Inflammatory macrophage (primary cell): Measurements from ENCODE around the gene CENPL.

Source experiments
- DNase-seq, 2 donors: peaks; one replicate each; pipeline ENCODE4 v3.0.0-alpha.2; 2020 to 2022

CENPL gene

DNA sequence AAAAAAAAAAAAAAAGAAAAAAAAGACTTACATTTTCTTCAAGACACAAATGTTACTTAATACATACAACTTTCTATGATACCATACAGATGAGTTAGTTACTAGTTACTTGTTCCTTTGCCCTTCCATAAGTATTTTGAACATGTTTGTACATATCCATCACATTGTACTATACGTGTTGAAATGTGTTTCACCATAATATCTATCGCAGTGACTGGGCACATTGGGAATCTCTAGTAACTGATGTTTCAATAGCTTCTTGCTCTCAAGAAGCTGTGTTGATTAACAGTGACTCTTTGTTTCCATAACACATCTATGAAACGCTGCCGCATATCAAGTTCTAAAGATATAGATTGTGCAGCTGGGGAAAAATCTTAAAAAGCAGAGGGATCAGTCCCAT, 67.0 kb downstream of the CENPL start:
- no peak for DNase-seq

DNA sequence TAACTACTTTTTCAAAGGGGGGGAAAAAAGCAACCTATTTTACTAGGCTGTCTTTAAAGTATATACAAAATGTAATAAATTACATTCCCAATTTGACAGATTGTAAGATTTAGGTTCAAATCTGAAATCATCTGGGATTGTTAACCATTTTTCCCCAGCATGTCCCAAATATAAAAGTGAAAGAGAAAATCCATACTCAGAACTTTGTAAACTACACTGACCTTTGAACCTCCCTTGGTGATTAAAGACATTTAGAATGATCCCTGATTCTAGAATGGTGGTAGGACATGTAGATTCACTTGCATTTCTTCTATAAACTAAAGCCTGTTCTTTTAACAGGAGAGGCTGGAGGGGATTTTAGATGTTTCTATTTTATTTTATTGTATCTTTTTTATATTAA, 70.9 kb downstream of the CENPL start:
- no peak for DNase-seq
